ENCODE results near the gene OLFML1.

DNA sequence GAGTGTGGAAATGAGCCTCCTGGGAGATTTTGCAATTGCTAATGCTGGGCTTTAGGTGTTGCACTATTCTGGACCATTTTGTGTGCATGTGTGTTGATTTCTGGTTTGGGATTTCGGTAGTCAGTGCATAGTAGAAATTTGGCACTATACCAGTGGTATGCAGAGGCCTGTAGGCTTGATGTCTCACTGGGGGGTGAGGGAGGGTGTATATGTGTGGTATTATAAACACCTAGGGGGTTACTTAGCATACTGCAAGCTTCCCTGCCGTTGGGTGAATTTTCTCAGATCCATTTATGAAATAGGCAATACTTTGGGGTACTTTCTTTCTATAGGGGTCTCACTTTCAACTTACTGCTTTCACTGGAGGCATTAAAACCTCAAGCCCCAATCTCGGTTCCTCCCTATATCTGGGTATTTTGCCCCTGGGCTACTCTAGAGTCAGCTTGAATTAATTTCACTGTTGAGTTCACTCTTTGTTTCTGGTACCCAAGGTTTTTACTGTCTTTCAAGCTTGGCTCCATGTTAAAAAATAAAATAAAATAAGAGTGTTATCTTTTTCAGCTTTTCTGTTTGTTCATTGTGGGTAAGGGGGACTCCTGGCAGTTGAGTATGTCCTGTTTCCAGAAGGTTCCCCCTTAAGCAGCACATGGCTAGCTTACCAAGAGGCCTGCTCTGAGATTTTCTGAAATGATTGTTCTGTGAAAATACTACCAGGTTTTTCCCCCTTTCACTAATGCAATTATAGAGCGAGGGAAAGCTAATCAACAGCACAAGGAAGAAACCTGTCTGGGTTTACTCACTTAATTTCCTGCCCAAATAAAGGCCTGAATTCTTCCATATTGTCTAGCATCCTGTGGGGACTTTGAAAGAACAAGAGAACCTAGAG lies 74.3 kb downstream of the OLFML1 start:
- TF ChIP-seq, protein P1, sequence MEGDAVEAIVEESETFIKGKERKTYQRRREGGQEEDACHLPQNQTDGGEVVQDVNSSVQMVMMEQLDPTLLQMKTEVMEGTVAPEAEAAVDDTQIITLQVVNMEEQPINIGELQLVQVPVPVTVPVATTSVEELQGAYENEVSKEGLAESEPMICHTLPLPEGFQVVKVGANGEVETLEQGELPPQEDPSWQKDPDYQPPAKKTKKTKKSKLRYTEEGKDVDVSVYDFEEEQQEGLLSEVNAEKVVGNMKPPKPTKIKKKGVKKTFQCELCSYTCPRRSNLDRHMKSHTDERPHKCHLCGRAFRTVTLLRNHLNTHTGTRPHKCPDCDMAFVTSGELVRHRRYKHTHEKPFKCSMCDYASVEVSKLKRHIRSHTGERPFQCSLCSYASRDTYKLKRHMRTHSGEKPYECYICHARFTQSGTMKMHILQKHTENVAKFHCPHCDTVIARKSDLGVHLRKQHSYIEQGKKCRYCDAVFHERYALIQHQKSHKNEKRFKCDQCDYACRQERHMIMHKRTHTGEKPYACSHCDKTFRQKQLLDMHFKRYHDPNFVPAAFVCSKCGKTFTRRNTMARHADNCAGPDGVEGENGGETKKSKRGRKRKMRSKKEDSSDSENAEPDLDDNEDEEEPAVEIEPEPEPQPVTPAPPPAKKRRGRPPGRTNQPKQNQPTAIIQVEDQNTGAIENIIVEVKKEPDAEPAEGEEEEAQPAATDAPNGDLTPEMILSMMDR (IDR thresholded peaks at IDR 0.05) = no peak
- no peak for TF ChIP-seq ZFX (IDR thresholded peaks at IDR 0.05; ENCODE audit: borderline replicate concordance)
